ENCODE results near the gene SLC4A1. TPM values are rescaled to one million over a fixed set of nuclear protein-coding genes. Genes with fewer than 3 reads are reported as not detected.

The SLC4A1 gene
- total RNA-seq, 4 donors from 2014 or later = 0.11 to 0.20 TPM; not detected in 2

- no peak for ATAC-seq
- H3K9me3 ChIP-seq = no peaks in the 10 kb centered on the region
- H3K4me3 ChIP-seq = no peak overlapping the region
- H3K27ac ChIP-seq = no peak overlapping the region
- intact Hi-C loops (cut with DNase I; ENCODE audit: low total_unique reads) = no loop called here
- in situ Hi-C loops (cut with MboI; ENCODE audit: low sequenced_read_pairs in 4 of 4) = no loop called here
- no peak for TF ChIP-seq CTCF (IDR thresholded peaks at IDR 0.05 in 4 of 5, conservative IDR thresholded peaks at IDR 0.05 in 1 of 5)
- no peak for TF ChIP-seq POLR2A (IDR thresholded peaks at IDR 0.05)
- H3K4me1 ChIP-seq = no peaks in the 10 kb centered on the region
- DNase-seq = no peak
- H3K36me3 ChIP-seq = no peaks in the 10 kb centered on the region
- no peaks in the 10 kb centered on the region for H3K27me3 ChIP-seq
Observed at GRCh38 chr17:44293509-44294226, 25.7 kb upstream of the SLC4A1 start.

- Histone ChIP-seq H3K27ac (no peak overlapping the region), H3K36me3 (no peaks in the 10 kb centered on the region), H3K4me1 (no peaks in the 10 kb centered on the region), H3K4me3 (no peak overlapping the region), H3K27me3 (no peaks in the 10 kb centered on the region), H3K9me3 (no peaks in the 10 kb centered on the region)
- intact Hi-C loops (cut with DNase I; ENCODE audit: low total_unique reads) (no loop called here), in situ Hi-C loops (cut with MboI; ENCODE audit: low sequenced_read_pairs in 4 of 4) (no loop called here)
- DNase-seq (no peak), ATAC-seq (no peak)
- TF ChIP-seq CTCF (IDR thresholded peaks at IDR 0.05 in 4 of 5, conservative IDR thresholded peaks at IDR 0.05 in 1 of 5) = no peak
- TF ChIP-seq POLR2A (IDR thresholded peaks at IDR 0.05) = no peak
Observed at GRCh38 chr17:44287651-44288050, 19.7 kb upstream of the SLC4A1 start.

- ATAC-seq = no peak
- H3K4me3 ChIP-seq = no peak overlapping the region
- no peaks in the 10 kb centered on the region for H3K27me3 ChIP-seq
- H3K4me1 ChIP-seq = peaks cover 4 to 9% of the 10 kb centered on the region in 2 donors
- in situ Hi-C loops (cut with MboI; ENCODE audit: low sequenced_read_pairs in 4 of 4) (no loop called here), intact Hi-C loops (cut with DNase I; ENCODE audit: low total_unique reads) (no loop called here)
- H3K36me3 ChIP-seq = no peaks in the 10 kb centered on the region
- no peaks in the 10 kb centered on the region for H3K9me3 ChIP-seq
- DNase-seq = no peak
- no peak overlapping the region for H3K27ac ChIP-seq
- no peak for TF ChIP-seq CTCF (IDR thresholded peaks at IDR 0.05 in 4 of 5, conservative IDR thresholded peaks at IDR 0.05 in 1 of 5)
- TF ChIP-seq POLR2A (IDR thresholded peaks at IDR 0.05) = no peak
Observed at GRCh38 chr17:44284024-44284400, 16.1 kb upstream of the SLC4A1 start.

- H3K27ac ChIP-seq = no peak overlapping the region
- TF ChIP-seq POLR2A (IDR thresholded peaks at IDR 0.05) (no peak), CTCF (IDR thresholded peaks at IDR 0.05 in 4 of 5, conservative IDR thresholded peaks at IDR 0.05 in 1 of 5) (no peak)
- H3K27me3 ChIP-seq = no peaks in the 10 kb centered on the region
- ATAC-seq (no peak), DNase-seq (no peak)
- H3K4me3 ChIP-seq = no peak overlapping the region
- intact Hi-C loops (cut with DNase I; ENCODE audit: low total_unique reads) = no loop called here
- no peaks in the 10 kb centered on the region for H3K9me3 ChIP-seq
- in situ Hi-C loops (cut with MboI; ENCODE audit: low sequenced_read_pairs in 4 of 4) = no loop called here
- H3K4me1 ChIP-seq = peaks cover 4 to 9% of the 10 kb centered on the region in 2 donors
- H3K36me3 ChIP-seq = no peaks in the 10 kb centered on the region
Observed at GRCh38 chr17:44283344-44284023, 15.5 kb upstream of the SLC4A1 start.
